PC-3 (cell line): Measurements from ENCODE around the gene PNMA8A. TPM values are rescaled to one million over a fixed set of nuclear protein-coding genes. Genes with fewer than 3 reads are reported as not detected.
"Not testable (repeated sequence)": the region's sequence is repeated elsewhere in the genome, so short reads cannot be mapped to it uniquely, and the experiment has no call there.

ENCODE experiments used
- ATAC-seq: fragments of 200-7000 bp; cut with Tn5 transposase; 2 replicates; pipeline ENCODE4 v1.9.1; 2020; ENCODE audit warnings: mild to moderate bottlenecking, moderate library complexity
- BruUV-seq: library from RNA; stranded (reverse); fragments of 400-500 nt; replicated peaks from 2 replicates; lab custom pipeline; 2021; lab: Mats Ljungman, UMichigan
- CTCF ChIA-PET: fragments of 300-600 bp; sonication (Branson Sonifier 250); formaldehyde crosslinking; loops from one replicate; lab custom pipeline; 2022; ENCODE audit warnings: antibody characterized with exemption; lab: Charles Lee
- POLR2A ChIA-PET: fragments of 300-600 bp; sonication (Branson Sonifier 250); formaldehyde crosslinking; loops from one replicate; lab custom pipeline; 2022; ENCODE audit warnings: antibody characterized with exemption; ENCODE audit not compliant: unreplicated experiment; lab: Charles Lee
- DNase-seq: peaks from one replicate; pipeline ENCODE4 v3.0.0-alpha.2; 2015
- H2AFZ ChIP-seq: fragments of 300-600 bp; sonication (generic); 2 replicates; pipeline ENCODE4 v1.6.0; 2016; ENCODE audit warnings: antibody characterized with exemption, low read length
- H3F3A ChIP-seq: fragments of 300-600 bp; sonication (generic); one replicate; pipeline ENCODE4 v1.6.0; 2017; ENCODE audit warnings: antibody characterized with exemption, low read length, control low read depth, mild to moderate bottlenecking; ENCODE audit not compliant: unreplicated experiment
- H3K27ac ChIP-seq: fragments of 300-600 bp; sonication (generic); 2 replicates; pipeline ENCODE4 v1.5.1; 2016; ENCODE audit warnings: mild to moderate bottlenecking, low read length
- H3K27me3 ChIP-seq: fragments of 300-600 bp; sonication (generic); 2 replicates; pipeline ENCODE4 v1.6.1; 2016; ENCODE audit warnings: low read length, mixed read lengths
- H3K36me3 ChIP-seq: fragments of 300-600 bp; sonication (generic); 2 replicates; pipeline ENCODE4 v1.6.1; 2016; ENCODE audit warnings: low read depth, mixed run types, low read length, mixed read lengths
- H3K4me1 ChIP-seq: fragments of 300-600 bp; sonication (generic); 2 replicates; pipeline ENCODE4 v1.5.1; 2016; ENCODE audit warnings: low read length; ENCODE audit not compliant: insufficient read depth
- H3K4me2 ChIP-seq: fragments of 300-600 bp; sonication (generic); 2 replicates; pipeline ENCODE4 v1.6.0; 2016; ENCODE audit warnings: low read length
- H3K4me3 ChIP-seq: fragments of 300-600 bp; sonication (generic); 2 replicates; pipeline ENCODE4 v1.5.1; 2016; ENCODE audit warnings: mild to moderate bottlenecking, low read length, mixed read lengths
- H3K79me2 ChIP-seq: fragments of 300-600 bp; sonication (generic); 2 replicates; pipeline ENCODE4 v1.6.1; 2017; ENCODE audit warnings: low read length, mixed read lengths
- H3K9ac ChIP-seq: fragments of 300-600 bp; sonication (generic); 2 replicates; pipeline ENCODE4 v1.6.0; 2016; ENCODE audit warnings: mild to moderate bottlenecking, low read length
- H3K9me2 ChIP-seq: fragments of 300-600 bp; sonication (generic); replicated peaks from 2 replicates; pipeline ENCODE4 v1.6.1; 2016; ENCODE audit warnings: mixed run types, low read length, mixed read lengths
- H3K9me3 ChIP-seq: fragments of 300-600 bp; sonication (generic); 2 replicates; pipeline ENCODE4 v1.6.1; 2016; ENCODE audit warnings: low read length, mixed read lengths
- H4K20me1 ChIP-seq: fragments of 300-600 bp; sonication (generic); 2 replicates; pipeline ENCODE4 v1.6.1; 2016; ENCODE audit warnings: low read length, mixed read lengths
- EZH2 ChIP-seq: fragments of 300-600 bp; sonication (generic); IDR thresholded peaks from one replicate; pipeline ENCODE4 v1.6.1; 2017; ENCODE audit warnings: antibody characterized with exemption, mild to moderate bottlenecking, low read length; ENCODE audit not compliant: unreplicated experiment
- EZH2phosphoT487 ChIP-seq: fragments of 300-600 bp; sonication (generic); IDR thresholded peaks from 2 replicates; pipeline ENCODE4 v1.6.1; 2018; ENCODE audit warnings: mild to moderate bottlenecking, antibody characterized with exemption, low read length, borderline replicate concordance
- intact Hi-C: fragments of 100-400 bp; cut with micrococcal nuclease; formaldehyde crosslinking; loops from 2 replicates; pipeline ENCODE4 v1.9.0; 2023
- total RNA-seq: library from RNA; depleted of rRNA; stranded (reverse); fragments of >200 nt; gene quantifications from 2 replicates; pipeline ENCODE4 v1.2.3, GENCODE V29; 2014
- TF ChIP-seq, protein P1 (sequence below): fragments of 300-600 bp; sonication (generic); conservative IDR thresholded peaks from 2 replicates; pipeline ENCODE4 v1.5.1; 2017; ENCODE audit warnings: antibody characterized with exemption, low read depth, mild to moderate bottlenecking, low read length

The PNMA8A gene
- total RNA-seq, 1 experiment from 2014 or later = not detected

DNA sequence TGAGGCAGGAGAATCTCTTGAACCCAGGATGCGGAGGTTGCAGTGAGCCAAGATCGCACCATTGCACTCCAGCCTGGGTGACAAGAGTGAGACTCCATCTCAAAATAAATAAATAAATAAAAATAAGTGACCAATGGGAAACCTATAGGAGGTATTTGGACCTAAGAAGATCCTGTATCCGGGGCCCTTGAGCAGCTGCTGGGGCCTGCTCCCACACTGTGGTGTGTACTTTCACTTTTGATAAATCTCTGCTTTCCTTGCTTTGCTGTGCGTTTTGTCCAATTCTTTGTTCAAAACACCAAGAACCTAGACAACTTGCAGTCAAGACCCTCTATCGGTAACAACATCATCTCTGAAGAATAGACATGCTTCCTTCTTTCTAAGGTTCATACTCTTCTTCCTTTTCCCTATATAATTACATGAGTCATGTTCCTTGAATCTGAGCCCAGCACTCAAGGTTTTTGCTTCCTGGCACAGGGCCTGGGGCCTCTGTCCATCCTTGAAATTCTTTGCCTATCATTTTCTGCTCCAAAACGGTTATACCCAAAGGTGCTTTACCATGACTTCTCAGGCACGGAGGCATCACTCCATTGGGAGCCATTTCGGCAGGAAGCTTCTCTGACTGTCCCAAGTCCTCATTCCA, 28.4 kb downstream of the PNMA8A start:
- intact Hi-C loops = no loop called here
- no TSS peak for BruUV-seq
- ATAC-seq = peak; percentile 72
- TF ChIP-seq, protein P1, sequence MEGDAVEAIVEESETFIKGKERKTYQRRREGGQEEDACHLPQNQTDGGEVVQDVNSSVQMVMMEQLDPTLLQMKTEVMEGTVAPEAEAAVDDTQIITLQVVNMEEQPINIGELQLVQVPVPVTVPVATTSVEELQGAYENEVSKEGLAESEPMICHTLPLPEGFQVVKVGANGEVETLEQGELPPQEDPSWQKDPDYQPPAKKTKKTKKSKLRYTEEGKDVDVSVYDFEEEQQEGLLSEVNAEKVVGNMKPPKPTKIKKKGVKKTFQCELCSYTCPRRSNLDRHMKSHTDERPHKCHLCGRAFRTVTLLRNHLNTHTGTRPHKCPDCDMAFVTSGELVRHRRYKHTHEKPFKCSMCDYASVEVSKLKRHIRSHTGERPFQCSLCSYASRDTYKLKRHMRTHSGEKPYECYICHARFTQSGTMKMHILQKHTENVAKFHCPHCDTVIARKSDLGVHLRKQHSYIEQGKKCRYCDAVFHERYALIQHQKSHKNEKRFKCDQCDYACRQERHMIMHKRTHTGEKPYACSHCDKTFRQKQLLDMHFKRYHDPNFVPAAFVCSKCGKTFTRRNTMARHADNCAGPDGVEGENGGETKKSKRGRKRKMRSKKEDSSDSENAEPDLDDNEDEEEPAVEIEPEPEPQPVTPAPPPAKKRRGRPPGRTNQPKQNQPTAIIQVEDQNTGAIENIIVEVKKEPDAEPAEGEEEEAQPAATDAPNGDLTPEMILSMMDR = no peak
- TF ChIP-seq EZH2 = no peak
- no peak for TF ChIP-seq EZH2phosphoT487
- no peaks in the 10 kb centered on the region for H4K20me1 ChIP-seq
- DNase-seq = peak; percentile 85
- no peaks in the 10 kb centered on the region for H3K9me2 ChIP-seq
- no peaks in the 10 kb centered on the region for H3K9me3 ChIP-seq
- H3K79me2 ChIP-seq = no peaks in the 10 kb centered on the region
- H3K36me3 ChIP-seq = no peaks in the 10 kb centered on the region
- ChIA-PET CTCF (no interaction called here), POLR2A (no interaction called here)
- H3F3A ChIP-seq = no peaks in the 10 kb centered on the region
- H3K4me2 ChIP-seq = peak overlapping the region; percentile 44
- no peak overlapping the region for H3K4me3 ChIP-seq
- no peak overlapping the region for H2AFZ ChIP-seq
- H3K27ac ChIP-seq = no peak overlapping the region
- H3K9ac ChIP-seq = no peak overlapping the region
- H3K4me1 ChIP-seq = peaks cover 6% of the 10 kb centered on the region; the same call in 1 of the 2 replicates
- H3K27me3 ChIP-seq = no peaks in the 10 kb centered on the region

DNA sequence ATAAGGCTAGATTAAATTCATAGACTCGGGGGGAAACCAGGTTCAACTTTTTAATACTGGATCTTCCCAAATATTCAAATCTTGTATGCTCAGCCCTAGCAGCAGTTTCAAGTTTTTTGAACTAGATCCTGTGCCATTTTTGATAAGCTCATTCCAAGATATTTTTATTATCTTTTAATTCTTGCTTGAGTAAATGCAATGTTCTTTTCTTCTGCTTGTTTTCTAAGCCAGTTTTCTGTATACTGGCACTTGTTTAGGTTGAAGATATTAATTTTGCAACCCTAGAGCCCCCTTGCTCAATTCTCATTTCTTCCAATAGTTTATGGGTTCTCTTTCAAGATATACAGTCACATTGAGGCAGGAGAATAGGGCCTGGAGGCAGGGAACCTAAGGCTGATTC, 29.5 kb downstream of the PNMA8A start:
- Histone ChIP-seq H2AFZ (no peak overlapping the region), H3K9me3 (no peaks in the 10 kb centered on the region), H3K9ac (no peak overlapping the region), H3K79me2 (no peaks in the 10 kb centered on the region), H3K4me2 (no peak overlapping the region), H3K27me3 (no peaks in the 10 kb centered on the region), H3K4me1 (peaks cover 6% of the 10 kb centered on the region; the same call in 1 of the 2 replicates), H3K36me3 (no peaks in the 10 kb centered on the region), H3F3A (no peaks in the 10 kb centered on the region), H4K20me1 (no peaks in the 10 kb centered on the region), H3K27ac (no peak overlapping the region), H3K9me2 (no peaks in the 10 kb centered on the region), H3K4me3 (no peak overlapping the region)
- DNase-seq = no peak
- ATAC-seq = no peak
- no peak for TF ChIP-seq EZH2
- TF ChIP-seq, protein P1 = no peak
- no peak for TF ChIP-seq EZH2phosphoT487
- POLR2A ChIA-PET = interaction anchor here (0.6 kb wide), 1 partner anchor 1582 kb away, joined by 5 read pairs; no protein-coding TSS in a partner anchor
- intact Hi-C loops = no loop called here
- BruUV-seq = no TSS peak
- CTCF ChIA-PET = interaction anchor here (0.6 kb wide), 1 partner anchor 172 kb away, joined by 4 read pairs; no protein-coding TSS in a partner anchor

DNA sequence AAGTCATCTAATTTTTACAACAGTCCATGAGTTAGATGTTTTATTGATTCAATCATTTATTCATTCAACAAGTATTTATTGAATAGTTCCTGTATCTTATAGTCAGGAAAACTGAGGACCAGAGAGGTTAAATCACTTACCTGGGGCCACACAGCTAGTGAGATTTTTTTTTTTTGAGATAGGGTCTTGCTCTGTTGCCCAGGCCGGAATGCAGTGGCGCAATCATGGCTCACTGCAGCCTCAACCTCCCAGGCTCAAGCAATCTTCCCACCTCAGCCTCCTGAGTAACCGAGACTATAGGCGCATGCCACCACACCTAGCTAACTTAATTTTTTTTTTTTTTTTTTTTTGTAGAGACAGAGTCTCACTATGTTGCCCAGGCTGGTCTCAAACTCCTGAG, 35.7 kb downstream of the PNMA8A start:
- H3K4me2 ChIP-seq, H3K9me3 ChIP-seq, POLR2A ChIA-PET, H3F3A ChIP-seq, H3K4me1 ChIP-seq, BruUV-seq, H4K20me1 ChIP-seq, DNase-seq, H3K4me3 ChIP-seq, H3K27ac ChIP-seq, H3K9ac ChIP-seq, CTCF ChIA-PET, H3K27me3 ChIP-seq, intact Hi-C loops, H3K79me2 ChIP-seq, H3K36me3 ChIP-seq, H3K9me2 ChIP-seq, ATAC-seq, H2AFZ ChIP-seq: not testable (repeated sequence)
